IMR-90 (cell line): ENCODE data around the gene N4BP2.

ENCODE experiments used
- CHD1 ChIP-seq: IDR thresholded peaks from 2 replicates; pipeline ENCODE4 v1.6.1; 2012; ENCODE audit warnings: low read depth, low read length, improper control_type of control experiment
- POLR2A ChIP-seq: IDR thresholded peaks from 2 replicates; pipeline ENCODE4 v1.6.1; 2012; ENCODE audit warnings: mild to moderate bottlenecking, low read depth, low read length
- RAD21 ChIP-seq: IDR thresholded peaks from 2 replicates; pipeline ENCODE4 v1.6.1; 2012; ENCODE audit warnings: low read length, improper control_type of control experiment
- RFX5 ChIP-seq: IDR thresholded peaks from 2 replicates; pipeline ENCODE4 v1.8.0; 2012; ENCODE audit warnings: low read depth, mild to moderate bottlenecking, low read length, moderate library complexity
- TF ChIP-seq, protein P1 (sequence below): conservative IDR thresholded peaks from 2 replicates; pipeline ENCODE4 v1.5.1; 2012; ENCODE audit warnings: mild to moderate bottlenecking, low read depth, low read length, improper control_type of control experiment
- TF ChIP-seq, protein P2 (sequence below): fragments of 150-350 bp; IDR thresholded peaks from 2 replicates; pipeline ENCODE4 v1.6.1; 2017; ENCODE audit warnings: mild to moderate bottlenecking, antibody characterized with exemption, low read length, low read depth

DNA sequence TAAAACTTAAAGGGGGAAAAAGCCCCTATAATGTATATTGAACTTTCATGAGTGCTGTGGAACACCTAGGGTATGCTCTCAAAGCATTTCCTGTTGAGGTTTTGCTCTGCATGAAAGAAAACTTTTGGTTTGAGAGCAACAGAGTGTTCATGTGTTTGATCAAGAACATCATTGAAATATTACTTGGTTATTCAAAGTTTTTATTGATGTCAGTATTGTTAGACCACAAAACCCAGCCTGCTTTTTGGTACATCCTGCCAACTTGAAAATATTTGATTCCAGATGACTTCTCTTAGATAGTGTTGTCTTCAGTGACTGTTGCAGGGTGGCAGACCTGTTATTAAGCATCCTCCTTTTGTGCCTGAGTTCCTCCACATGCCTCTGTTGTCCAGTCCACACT is 68.0 kb downstream of the N4BP2 start:
- TF ChIP-seq RAD21, result no peak
- TF ChIP-seq, protein P1, sequence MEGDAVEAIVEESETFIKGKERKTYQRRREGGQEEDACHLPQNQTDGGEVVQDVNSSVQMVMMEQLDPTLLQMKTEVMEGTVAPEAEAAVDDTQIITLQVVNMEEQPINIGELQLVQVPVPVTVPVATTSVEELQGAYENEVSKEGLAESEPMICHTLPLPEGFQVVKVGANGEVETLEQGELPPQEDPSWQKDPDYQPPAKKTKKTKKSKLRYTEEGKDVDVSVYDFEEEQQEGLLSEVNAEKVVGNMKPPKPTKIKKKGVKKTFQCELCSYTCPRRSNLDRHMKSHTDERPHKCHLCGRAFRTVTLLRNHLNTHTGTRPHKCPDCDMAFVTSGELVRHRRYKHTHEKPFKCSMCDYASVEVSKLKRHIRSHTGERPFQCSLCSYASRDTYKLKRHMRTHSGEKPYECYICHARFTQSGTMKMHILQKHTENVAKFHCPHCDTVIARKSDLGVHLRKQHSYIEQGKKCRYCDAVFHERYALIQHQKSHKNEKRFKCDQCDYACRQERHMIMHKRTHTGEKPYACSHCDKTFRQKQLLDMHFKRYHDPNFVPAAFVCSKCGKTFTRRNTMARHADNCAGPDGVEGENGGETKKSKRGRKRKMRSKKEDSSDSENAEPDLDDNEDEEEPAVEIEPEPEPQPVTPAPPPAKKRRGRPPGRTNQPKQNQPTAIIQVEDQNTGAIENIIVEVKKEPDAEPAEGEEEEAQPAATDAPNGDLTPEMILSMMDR, result no peak
- no peak for TF ChIP-seq POLR2A
- TF ChIP-seq RFX5, result no peak
- no peak for TF ChIP-seq CHD1
- TF ChIP-seq, protein P2, sequence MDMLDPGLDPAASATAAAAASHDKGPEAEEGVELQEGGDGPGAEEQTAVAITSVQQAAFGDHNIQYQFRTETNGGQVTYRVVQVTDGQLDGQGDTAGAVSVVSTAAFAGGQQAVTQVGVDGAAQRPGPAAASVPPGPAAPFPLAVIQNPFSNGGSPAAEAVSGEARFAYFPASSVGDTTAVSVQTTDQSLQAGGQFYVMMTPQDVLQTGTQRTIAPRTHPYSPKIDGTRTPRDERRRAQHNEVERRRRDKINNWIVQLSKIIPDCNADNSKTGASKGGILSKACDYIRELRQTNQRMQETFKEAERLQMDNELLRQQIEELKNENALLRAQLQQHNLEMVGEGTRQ, result no peak
